ENCODE measurements around the gene TRAF3IP3.

Gene TRAF3IP3

GRCh38 chr1:209742409-209743144 is 13.3 kb upstream of the TRAF3IP3 start:
- no peak overlapping the region for H3K4me3 ChIP-seq (replicated peaks; ENCODE audit: low read depth, low read length)
- no peak for DNase-seq (ENCODE audit: extremely low read depth, low read depth)
- TF ChIP-seq CTCF (IDR thresholded peaks at IDR 0.05; ENCODE audit: low read depth, low read length, missing control alignments), result no peak

- no peak overlapping the region for H3K4me3 ChIP-seq (replicated peaks; ENCODE audit: low read depth, low read length)
- TF ChIP-seq CTCF (IDR thresholded peaks at IDR 0.05; ENCODE audit: low read depth, low read length, missing control alignments), result no peak
- DNase-seq (ENCODE audit: extremely low read depth, low read depth), result no peak
Measured at GRCh38 chr1:209743145-209743482, 12.7 kb upstream of the TRAF3IP3 start.

- no peak overlapping the region for H3K4me3 ChIP-seq (replicated peaks; ENCODE audit: low read depth, low read length)
- DNase-seq (ENCODE audit: extremely low read depth, low read depth), result no peak
- no peak for TF ChIP-seq CTCF (IDR thresholded peaks at IDR 0.05; ENCODE audit: low read depth, low read length, missing control alignments)
Measured at GRCh38 chr1:209746451-209747165, 9.2 kb upstream of the TRAF3IP3 start.

- peak; percentile 83 for TF ChIP-seq CTCF (IDR thresholded peaks at IDR 0.05; ENCODE audit: low read depth, low read length, missing control alignments)
- peak; percentile 86 for DNase-seq (ENCODE audit: extremely low read depth, low read depth)
- no peak overlapping the region for H3K4me3 ChIP-seq (replicated peaks; ENCODE audit: low read depth, low read length)
Measured at GRCh38 chr1:209747580-209748262, 8.1 kb upstream of the TRAF3IP3 start.

GRCh38 chr1:209748620-209749019 is 7.2 kb upstream of the TRAF3IP3 start:
- TF ChIP-seq CTCF (IDR thresholded peaks at IDR 0.05; ENCODE audit: low read depth, low read length, missing control alignments), result no peak
- DNase-seq (ENCODE audit: extremely low read depth, low read depth), result no peak

GRCh38 chr1:209749205-209749604 is 6.6 kb upstream of the TRAF3IP3 start:
- no peak overlapping the region for H3K4me3 ChIP-seq (replicated peaks; ENCODE audit: low read depth, low read length)
- DNase-seq (ENCODE audit: extremely low read depth, low read depth), result no peak
- TF ChIP-seq CTCF (IDR thresholded peaks at IDR 0.05; ENCODE audit: low read depth, low read length, missing control alignments), result no peak

More at GRCh38 chr1:209748620-209749019, 7.2 kb upstream of the TRAF3IP3 start:
- no peak overlapping the region for H3K4me3 ChIP-seq (replicated peaks; ENCODE audit: low read depth, low read length)

Data from HFF-Myc (cell line).